Parathyroid adenoma (tissue), 2 donors: ENCODE data around the gene RNF40.

ENCODE experiments used
- H2AFZ ChIP-seq: fragments of 300-600 bp; sonication (generic); one replicate; pipeline ENCODE4 v1.7.0; 2017; ENCODE audit warnings: antibody characterized with exemption, mild to moderate bottlenecking
- H3K27ac ChIP-seq: fragments of 300-600 bp; sonication (generic); one replicate; pipeline ENCODE4 v1.7.0; 2017
- H3K27me3 ChIP-seq: fragments of 300-600 bp; sonication (generic); one replicate; pipeline ENCODE4 v1.7.0; 2017; ENCODE audit warnings: low read length; ENCODE audit not compliant: control insufficient read depth, insufficient read depth
- H3K36me3 ChIP-seq: fragments of 300-600 bp; sonication (generic); one replicate; pipeline ENCODE4 v1.7.0; 2017; ENCODE audit warnings: low read length; ENCODE audit not compliant: control insufficient read depth, insufficient read depth
- H3K4me1 ChIP-seq: fragments of 300-600 bp; sonication (generic); one replicate; pipeline ENCODE4 v1.7.0; 2017; ENCODE audit warnings: control low read depth
- H3K4me2 ChIP-seq: fragments of 300-600 bp; sonication (generic); one replicate; pipeline ENCODE4 v1.7.0; 2017; ENCODE audit warnings: low read length
- H3K4me3 ChIP-seq: fragments of 300-600 bp; sonication (generic); one replicate; pipeline ENCODE4 v1.7.0; 2017; ENCODE audit warnings: low read depth, low read length
- H3K79me2 ChIP-seq: fragments of 300-600 bp; sonication (generic); one replicate; pipeline ENCODE4 v1.7.0; 2017; ENCODE audit warnings: control low read depth
- H3K9ac ChIP-seq: fragments of 300-600 bp; sonication (generic); one replicate; pipeline ENCODE4 v1.7.0; 2017; ENCODE audit warnings: mild to moderate bottlenecking
- H3K9me3 ChIP-seq: fragments of 300-600 bp; sonication (generic); one replicate; pipeline ENCODE4 v1.7.0; 2017; ENCODE audit warnings: low read length; ENCODE audit not compliant: control insufficient read depth
- CTCF ChIP-seq: fragments of 300-600 bp; sonication (generic); IDR thresholded peaks from one replicate; pipeline ENCODE4 v1.7.0; 2017; ENCODE audit warnings: antibody characterized with exemption, mild to moderate bottlenecking
- donor health status: primary hyperparathyroidism.

The RNF40 gene

GRCh38 chr16:30757316-30757715 is 4.8 kb upstream of the RNF40 start:
- H3K4me1 ChIP-seq: peaks cover 3% of the 10 kb centered on the region
- no peak for TF ChIP-seq CTCF
- no peak overlapping the region for H3K4me3 ChIP-seq
- no peaks in the 10 kb centered on the region for H3K27me3 ChIP-seq
- no peak overlapping the region for H2AFZ ChIP-seq
- no peaks in the 10 kb centered on the region for H3K36me3 ChIP-seq
- H3K27ac ChIP-seq: no peak overlapping the region
- H3K79me2 ChIP-seq: peaks cover 3% of the 10 kb centered on the region
- H3K4me2 ChIP-seq: no peak overlapping the region
- H3K9me3 ChIP-seq: no peaks in the 10 kb centered on the region
- no peak overlapping the region for H3K9ac ChIP-seq

GRCh38 chr16:30758988-30759491 is 3.1 kb upstream of the RNF40 start:
- Histone ChIP-seq H3K4me1 (peaks cover 12% of the 10 kb centered on the region), H3K79me2 (peaks cover 12% of the 10 kb centered on the region), H3K9me3 (no peaks in the 10 kb centered on the region), H3K27ac (peak overlapping the region; percentile 13), H2AFZ (no peak overlapping the region), H3K4me2 (no peak overlapping the region), H3K36me3 (no peaks in the 10 kb centered on the region), H3K4me3 (no peak overlapping the region), H3K9ac (no peak overlapping the region), H3K27me3 (no peaks in the 10 kb centered on the region)
- no peak for TF ChIP-seq CTCF

- no peak overlapping the region for H3K27ac ChIP-seq
- no peaks in the 10 kb centered on the region for H3K36me3 ChIP-seq
- no peaks in the 10 kb centered on the region for H3K27me3 ChIP-seq
- no peak overlapping the region for H3K4me3 ChIP-seq
- no peak overlapping the region for H2AFZ ChIP-seq
- H3K79me2 ChIP-seq: peaks cover 12% of the 10 kb centered on the region
- H3K4me1 ChIP-seq: peaks cover 12% of the 10 kb centered on the region
- H3K4me2 ChIP-seq: no peak overlapping the region
- no peak for TF ChIP-seq CTCF
- no peak overlapping the region for H3K9ac ChIP-seq
- no peaks in the 10 kb centered on the region for H3K9me3 ChIP-seq
Measured at GRCh38 chr16:30760001-30760559, 2.0 kb upstream of the RNF40 start.

GRCh38 chr16:30760577-30761426 is 1.3 kb upstream of the RNF40 start:
- Histone ChIP-seq H3K4me1 (peaks cover 12% of the 10 kb centered on the region), H3K79me2 (peaks cover 12% of the 10 kb centered on the region), H3K9me3 (no peaks in the 10 kb centered on the region), H3K9ac (no peak overlapping the region), H2AFZ (peak overlapping the region; percentile 80), H3K27me3 (no peaks in the 10 kb centered on the region), H3K27ac (peak overlapping the region; percentile 4), H3K4me2 (peak overlapping the region; percentile 98), H3K36me3 (no peaks in the 10 kb centered on the region), H3K4me3 (peak overlapping the region; percentile 98)
- no peak for TF ChIP-seq CTCF
